GM12878 (cell line): ENCODE results near the gene SYK. TPM values are rescaled to one million over a fixed set of nuclear protein-coding genes. Genes with fewer than 3 reads are reported as not detected.

Experiments used
- ATAC-seq: fragments of 200-7000 bp; cut with Tn5 transposase; 3 replicates; pipeline ENCODE4 v1.9.1; 2020; ENCODE audit warnings: mild to moderate bottlenecking, moderate library complexity
- BruUV-seq: library from RNA; stranded (reverse); fragments of 400-500 nt; replicated peaks from 2 replicates; lab custom pipeline; 2021; lab: Mats Ljungman, UMichigan
- CTCF ChIA-PET: fragments of 300-600 bp; sonication (Branson Sonifier 250); formaldehyde crosslinking; extraction: SDS; loops from one replicate; lab custom pipeline; 2021; ENCODE audit warnings: inconsistent platforms; lab: Yijun Ruan, JAX
- POLR2A ChIA-PET: fragments of 350-600 bp; formaldehyde crosslinking; extraction: SDS; loops from one replicate; lab custom pipeline; 2021; ENCODE audit warnings: inconsistent platforms; lab: Charles Lee
- RAD21 ChIA-PET: fragments of 300-600 bp; sonication (Branson Sonifier 250); formaldehyde crosslinking; loops from one replicate; lab custom pipeline; 2023; ENCODE audit warnings: antibody characterized with exemption; ENCODE audit not compliant: unreplicated experiment; lab: Charles Lee
- SMC1A ChIA-PET: fragments of 300-600 bp; sonication (Branson Sonifier 250); formaldehyde crosslinking; loops from one replicate; lab custom pipeline; 2023; ENCODE audit not compliant: unreplicated experiment, uncharacterized antibody; lab: Charles Lee
- DNase-seq: peaks from one replicate; pipeline ENCODE4 v3.0.0-alpha.2; 2011; ENCODE audit warnings: low read depth, low spot score
- FAIRE-seq: peaks from 3 replicates; lab custom pipeline; 2011; peaks lifted over from hg19 to GRCh38; lab: Jason Lieb, UNC
- H2AFZ ChIP-seq: 2 replicates; pipeline ENCODE4 v1.6.0; 2011; ENCODE audit warnings: low read depth, low read length, control low read depth; ENCODE audit not compliant: control insufficient read depth
- H3K27ac ChIP-seq: 2 replicates; pipeline ENCODE4 v1.5.1; 2011; ENCODE audit warnings: control low read depth; ENCODE audit not compliant: control insufficient read depth, insufficient read depth
- H3K27me3 ChIP-seq, 2 experiments: replicated peaks in 1 of 2; 2 replicates each; pipeline versions ENCODE4 v1.6.0 to v1.6.1; 2011; ENCODE audit warnings: low read length in 1 of 2; ENCODE audit not compliant: control insufficient read depth in 2 of 2, insufficient read depth in 2 of 2
- H3K36me3 ChIP-seq, 2 experiments: 2 replicates each; pipeline ENCODE4 v1.5.1; 2011; ENCODE audit warnings: low read length in 1 of 2; ENCODE audit not compliant: control insufficient read depth in 2 of 2, insufficient read depth in 2 of 2
- H3K4me1 ChIP-seq: 2 replicates; pipeline ENCODE4 v1.6.1; 2011; ENCODE audit warnings: mild to moderate bottlenecking, low read length, moderate library complexity, mixed read lengths; ENCODE audit not compliant: control insufficient read depth, insufficient read depth
- H3K4me2 ChIP-seq: 2 replicates; pipeline ENCODE4 v1.6.0; 2011; ENCODE audit warnings: control low read depth; ENCODE audit not compliant: control insufficient read depth, insufficient read depth
- H3K4me3 ChIP-seq: fragments of 200-600 bp; sonication (generic); 2 replicates; pipeline ENCODE4 v1.5.1; 2016
- H3K79me2 ChIP-seq: 2 replicates; pipeline ENCODE4 v1.6.0; 2011; ENCODE audit warnings: low read length; ENCODE audit not compliant: control insufficient read depth, insufficient read depth
- H3K9ac ChIP-seq: 2 replicates; pipeline ENCODE4 v1.8.0; 2011; ENCODE audit warnings: low read length, control low read depth, mixed read lengths; ENCODE audit not compliant: control insufficient read depth, insufficient read depth
- H3K9me3 ChIP-seq: replicated peaks from 3 replicates; pipeline ENCODE4 v1.5.1; 2011; ENCODE audit warnings: mild to moderate bottlenecking, low read length; ENCODE audit not compliant: control insufficient read depth, insufficient read depth
- H4K20me1 ChIP-seq: 2 replicates; pipeline ENCODE4 v1.6.0; 2011; ENCODE audit not compliant: control insufficient read depth, insufficient read depth
- ASH2L ChIP-seq: fragments of 300-600, 200-600 bp; sonication (generic); IDR thresholded peaks from 2 replicates; pipeline ENCODE4 v1.6.1; 2017; ENCODE audit warnings: low read depth, mild to moderate bottlenecking, borderline replicate concordance
- MTA2 ChIP-seq: fragments of 450-650 bp; IDR thresholded peaks from 2 replicates; pipeline ENCODE4 v1.6.1; 2016; ENCODE audit warnings: low read depth, mild to moderate bottlenecking, moderate library complexity
- PAX8 ChIP-seq: fragments of 450-650 bp; IDR thresholded peaks from 2 replicates; pipeline ENCODE4 v1.6.1; 2017; ENCODE audit warnings: mild to moderate bottlenecking, moderate library complexity
- POLR2A ChIP-seq: IDR thresholded peaks from 2 replicates; pipeline ENCODE4 v1.6.1; 2011; ENCODE audit warnings: low read depth, mild to moderate bottlenecking, low read length
- RB1 ChIP-seq: fragments of 450-650 bp; formaldehyde crosslinking; IDR thresholded peaks from 2 replicates; pipeline ENCODE4 v1.6.1; 2017; ENCODE audit warnings: mild to moderate bottlenecking, borderline replicate concordance
- RELA ChIP-seq: fragments of 450-650 bp; IDR thresholded peaks from 2 replicates; pipeline ENCODE4 v1.8.0; 2014; ENCODE audit warnings: borderline replicate concordance; ENCODE audit not compliant: partially characterized antibody
- SUPT20H ChIP-seq: IDR thresholded peaks from 2 replicates; pipeline ENCODE4 v1.6.1; 2011; ENCODE audit warnings: low read depth, mild to moderate bottlenecking, low read length, moderate library complexity, borderline replicate concordance; ENCODE audit not compliant: control insufficient read depth
- WRNIP1 ChIP-seq: IDR thresholded peaks from 2 replicates; pipeline ENCODE4 v1.6.1; 2011; ENCODE audit warnings: low read depth, low read length, improper control_type of control experiment, borderline replicate concordance
- YBX1 ChIP-seq: fragments of 450-650 bp; IDR thresholded peaks from 2 replicates; pipeline ENCODE4 v1.6.1; 2016; ENCODE audit warnings: antibody characterized with exemption
- YY1 ChIP-seq: IDR thresholded peaks from 2 replicates; pipeline ENCODE4 v1.6.1; 2011; ENCODE audit warnings: low read depth, mild to moderate bottlenecking, low read length
- WGBS: methylation state at CpG from one replicate; pipeline ENCODE4 v1.1.6; 2016; ENCODE audit warnings: low lambda C conversion rate; ENCODE audit not compliant: insufficient replicate concordance, insufficient coverage; ENCODE audit errors: missing lambda C conversion rate; 5-methylcytosine and 5-hydroxymethylcytosine counted together
- in situ Hi-C: fragments of 300-500 bp; cut with MboI; formaldehyde crosslinking; loops from 9 replicates; pipeline ENCODE4 v1.14.3; 2018; ENCODE audit warnings: mixed read lengths
- intact Hi-C: fragments of 100-400 bp; cut with micrococcal nuclease; formaldehyde crosslinking; loops from one replicate; pipeline ENCODE4 v1.14.2; 2022; ENCODE audit not compliant: unreplicated experiment
- polyA plus RNA-seq, 11 experiments: library from polyadenylated mRNA; depleted of rRNA in 4 of 11; unstranded in 6 of 11; stranded (reverse) in 5 of 11; fragments of >200 nt; fragmentation: Nextera tagmentation in 4 of 11; fragmentation: Illumina TruSeq in 1 of 11; extraction: Ambion mirVana in 4 of 11; extraction: Trizol in 1 of 11; gene quantifications; 1 replicate in 1 of 11; 2 replicates in 10 of 11; pipeline versions ENCODE4 v1.2.1 to v1.2.3, GENCODE V29; 2011 to 2016; ENCODE audit warnings: inconsistent platforms in 2 of 11, missing spikeins in 2 of 11, low read depth in 1 of 11
- total RNA-seq, 4 experiments: library from RNA; depleted of rRNA in 3 of 4; stranded (reverse); fragments of >200 nt in 3 of 4; fragmentation: Illumina TruSeq in 1 of 4; extraction: Trizol in 1 of 4; gene quantifications; 2 replicates each; pipeline versions ENCODE4 v1.2.1 to v1.2.3, GENCODE V29; 2013 to 2021
- TF ChIP-seq, protein P1 (sequence below): fragments of 450-650 bp; IDR thresholded peaks from 2 replicates; pipeline ENCODE4 v1.6.1; 2017; ENCODE audit warnings: mild to moderate bottlenecking, moderate library complexity

The SYK gene
- total and polyA plus RNA-seq, 10 of the 15 experiments (the other 5 are each of a cell fraction or from before 2014, with no cell fraction given), result 6.5 to 135 (median 68.8) TPM

GRCh38 chr9:90888941-90889340 lies 87.3 kb downstream of the SYK start:
- Histone ChIP-seq H3K4me3 (no peak overlapping the region), H3K79me2 (no peaks in the 10 kb centered on the region), H3K27ac (no peak overlapping the region), H3K36me3 (peaks cover 2 to 7% of the 10 kb centered on the region in 2 experiments; a peak in 3 of 4 replicates), H2AFZ (no peak overlapping the region), H4K20me1 (no peaks in the 10 kb centered on the region), H3K9me3 (no peaks in the 10 kb centered on the region)
- no peak for ATAC-seq
- no peak for TF ChIP-seq YY1
- no peak for TF ChIP-seq YBX1
- no peak for TF ChIP-seq RELA
- TF ChIP-seq RB1, result no peak
- TF ChIP-seq PAX8, result no peak
- no peak for TF ChIP-seq POLR2A
- no peak for TF ChIP-seq ASH2L
- TF ChIP-seq, all 136 proteins: peak for 0
- SMC1A ChIA-PET, result no interaction called here
- no peaks in the 10 kb centered on the region for H3K4me1 ChIP-seq
- no peaks in the 10 kb centered on the region for H3K27me3 ChIP-seq
- POLR2A ChIA-PET, result no interaction called here
- no peak overlapping the region for H3K4me2 ChIP-seq
- intact Hi-C loops (no loop called here), in situ Hi-C loops (no loop called here)
- no TSS peak for BruUV-seq
- WGBS, result 82% methylated on average over 8 of the region's 8 CpGs
- FAIRE-seq (no peak), DNase-seq (no peak)
- RAD21 ChIA-PET, result no interaction called here
- CTCF ChIA-PET, result no interaction called here
- H3K9ac ChIP-seq, result no peak overlapping the region

DNA sequence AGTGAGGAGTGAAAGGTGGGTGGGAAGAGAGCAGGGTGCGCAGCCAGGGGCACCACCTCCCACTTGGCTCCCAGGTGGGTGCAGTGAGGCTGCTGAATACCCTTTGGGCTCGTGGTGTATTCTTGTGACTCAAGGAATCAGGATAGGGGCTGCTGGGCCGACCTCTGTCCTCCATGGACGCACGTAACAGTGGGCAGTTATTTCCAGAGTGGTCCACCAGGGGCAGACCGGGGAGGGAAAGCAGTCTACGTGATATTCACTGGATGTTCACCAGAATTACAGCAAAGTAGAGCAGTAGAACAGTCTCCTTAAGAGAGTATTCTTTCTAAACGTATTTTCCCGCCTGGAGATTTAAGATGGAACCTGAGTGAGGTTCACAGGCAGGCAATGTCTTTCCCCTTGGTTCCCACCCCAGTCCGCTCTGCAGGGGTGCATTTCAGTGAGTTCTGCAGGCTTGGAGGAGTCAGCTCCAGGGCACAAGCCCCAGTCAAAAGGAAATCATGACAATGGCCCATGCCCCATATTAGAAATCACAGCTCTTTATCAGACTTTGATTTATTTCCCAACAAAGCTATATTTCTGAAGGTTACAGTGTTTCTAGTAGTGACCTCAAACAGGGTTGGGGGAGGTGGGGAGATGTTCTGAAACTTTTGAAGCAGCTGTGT lies 88.7 kb downstream of the SYK start:
- Histone ChIP-seq H3K36me3 (peaks cover 7% of the 10 kb centered on the region in 2 experiments; a peak in 3 of 4 replicates), H3K4me2 (no peak overlapping the region), H3K27ac (no peak overlapping the region), H4K20me1 (no peaks in the 10 kb centered on the region), H3K4me3 (no peak overlapping the region), H3K9ac (no peak overlapping the region), H2AFZ (no peak overlapping the region), H3K79me2 (no peaks in the 10 kb centered on the region), H3K27me3 (no peaks in the 10 kb centered on the region), H3K9me3 (no peaks in the 10 kb centered on the region), H3K4me1 (no peaks in the 10 kb centered on the region)
- in situ Hi-C loops, result no loop called here
- FAIRE-seq (no peak), DNase-seq (no peak), ATAC-seq (no peak)
- no TSS peak for BruUV-seq
- SMC1A ChIA-PET, result no interaction called here
- intact Hi-C loops, result no loop called here
- RAD21 ChIA-PET, result no interaction called here
- POLR2A ChIA-PET, result no interaction called here
- CTCF ChIA-PET, result interaction anchor here (0.6 to 1.3 kb wide), 3 partner anchors 20 to 704 kb away, joined by 3 to 5 read pairs (median 3); no protein-coding TSS in a partner anchor
- TF ChIP-seq MTA2, result no peak
- TF ChIP-seq YBX1, result no peak
- TF ChIP-seq, protein P1, sequence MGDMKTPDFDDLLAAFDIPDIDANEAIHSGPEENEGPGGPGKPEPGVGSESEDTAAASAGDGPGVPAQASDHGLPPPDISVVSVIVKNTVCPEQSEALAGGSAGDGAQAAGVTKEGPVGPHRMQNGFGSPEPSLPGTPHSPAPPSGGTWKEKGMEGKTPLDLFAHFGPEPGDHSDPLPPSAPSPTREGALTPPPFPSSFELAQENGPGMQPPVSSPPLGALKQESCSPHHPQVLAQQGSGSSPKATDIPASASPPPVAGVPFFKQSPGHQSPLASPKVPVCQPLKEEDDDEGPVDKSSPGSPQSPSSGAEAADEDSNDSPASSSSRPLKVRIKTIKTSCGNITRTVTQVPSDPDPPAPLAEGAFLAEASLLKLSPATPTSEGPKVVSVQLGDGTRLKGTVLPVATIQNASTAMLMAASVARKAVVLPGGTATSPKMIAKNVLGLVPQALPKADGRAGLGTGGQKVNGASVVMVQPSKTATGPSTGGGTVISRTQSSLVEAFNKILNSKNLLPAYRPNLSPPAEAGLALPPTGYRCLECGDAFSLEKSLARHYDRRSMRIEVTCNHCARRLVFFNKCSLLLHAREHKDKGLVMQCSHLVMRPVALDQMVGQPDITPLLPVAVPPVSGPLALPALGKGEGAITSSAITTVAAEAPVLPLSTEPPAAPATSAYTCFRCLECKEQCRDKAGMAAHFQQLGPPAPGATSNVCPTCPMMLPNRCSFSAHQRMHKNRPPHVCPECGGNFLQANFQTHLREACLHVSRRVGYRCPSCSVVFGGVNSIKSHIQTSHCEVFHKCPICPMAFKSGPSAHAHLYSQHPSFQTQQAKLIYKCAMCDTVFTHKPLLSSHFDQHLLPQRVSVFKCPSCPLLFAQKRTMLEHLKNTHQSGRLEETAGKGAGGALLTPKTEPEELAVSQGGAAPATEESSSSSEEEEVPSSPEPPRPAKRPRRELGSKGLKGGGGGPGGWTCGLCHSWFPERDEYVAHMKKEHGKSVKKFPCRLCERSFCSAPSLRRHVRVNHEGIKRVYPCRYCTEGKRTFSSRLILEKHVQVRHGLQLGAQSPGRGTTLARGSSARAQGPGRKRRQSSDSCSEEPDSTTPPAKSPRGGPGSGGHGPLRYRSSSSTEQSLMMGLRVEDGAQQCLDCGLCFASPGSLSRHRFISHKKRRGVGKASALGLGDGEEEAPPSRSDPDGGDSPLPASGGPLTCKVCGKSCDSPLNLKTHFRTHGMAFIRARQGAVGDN, result no peak
- TF ChIP-seq SUPT20H, result no peak
- TF ChIP-seq WRNIP1, result no peak
- WGBS, result 63% methylated on average over 10 of the region's 10 CpGs
